HK-2 (cell line): ENCODE results near the gene CHRM1.

Experiments used
- DNase-seq: peaks from one replicate; pipeline ENCODE4 v3.0.0-alpha.2; 2018; ENCODE audit not compliant: unreplicated experiment

Gene CHRM1

GRCh38 chr11:62925745-62926679, 4.8 kb upstream of the CHRM1 start:
- no peak for DNase-seq

- no peak for DNase-seq
Observed at GRCh38 chr11:62925308-62925707, 4.1 kb upstream of the CHRM1 start.

- DNase-seq: no peak
Observed at GRCh38 chr11:62923601-62924411, 2.6 kb upstream of the CHRM1 start.

- no peak for DNase-seq
Observed at GRCh38 chr11:62922653-62923431, 1.7 kb upstream of the CHRM1 start.

GRCh38 chr11:62922189-62922589, 1.0 kb upstream of the CHRM1 start:
- DNase-seq: no peak

GRCh38 chr11:62921573-62922188, 518 bp upstream of the CHRM1 start:
- DNase-seq: no peak

GRCh38 chr11:62919898-62920640, 1.1 kb downstream of the CHRM1 start:
- DNase-seq: no peak

GRCh38 chr11:62919476-62919875, 1.7 kb downstream of the CHRM1 start:
- DNase-seq: no peak

GRCh38 chr11:62918531-62918930, 2.6 kb downstream of the CHRM1 start:
- DNase-seq: no peak

GRCh38 chr11:62917906-62918502, 3.2 kb downstream of the CHRM1 start:
- DNase-seq: no peak

- DNase-seq: no peak
Observed at GRCh38 chr11:62914416-62914815, 6.7 kb downstream of the CHRM1 start.

GRCh38 chr11:62912268-62912667, 8.9 kb downstream of the CHRM1 start:
- no peak for DNase-seq

GRCh38 chr11:62911137-62912130, 9.7 kb downstream of the CHRM1 start:
- DNase-seq: no peak

- no peak for DNase-seq
Observed at GRCh38 chr11:62910141-62910882, 10.9 kb downstream of the CHRM1 start.

GRCh38 chr11:62909107-62909894, 11.9 kb downstream of the CHRM1 start:
- DNase-seq: peak; percentile 55

- no peak for DNase-seq
Observed at GRCh38 chr11:62908468-62909072, 12.6 kb downstream of the CHRM1 start.

- DNase-seq: peak; percentile 73
Observed at GRCh38 chr11:62905927-62906531, 15.1 kb downstream of the CHRM1 start.
